HG02852 (cell line): Measurements from ENCODE around the gene FBXL4.
A peak's percentile ranks its signal among the peaks of the same experiment; 100 is the strongest.

Source experiments
- ATAC-seq: cut with Tn5 transposase; IDR thresholded peaks from one replicate; pipeline ENCODE4 v1.9.1; 2021; ENCODE audit warnings: mild to moderate bottlenecking, moderate library complexity; ENCODE audit not compliant: unreplicated experiment

Gene FBXL4

GRCh38 chr6:98894810-98895209, 52.9 kb downstream of the FBXL4 start:
- ATAC-seq = no peak

DNA sequence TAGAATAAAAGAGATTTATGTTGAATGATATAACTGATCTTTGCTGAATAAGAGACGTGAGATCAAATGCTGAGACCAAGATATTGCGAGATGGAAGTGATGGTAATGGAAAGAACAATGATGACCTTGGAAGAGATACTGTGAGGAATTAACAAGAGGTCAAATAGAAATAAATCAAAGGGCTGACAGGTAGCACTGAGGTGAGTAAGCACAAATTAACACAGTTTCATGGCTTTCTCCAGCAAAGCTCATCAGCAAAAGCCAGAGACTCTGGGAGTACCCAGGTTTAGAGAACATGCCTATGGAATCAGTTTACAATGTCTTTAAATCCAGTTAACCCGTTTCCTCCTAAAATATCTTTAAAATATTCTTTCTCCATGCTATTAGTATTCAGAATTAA, 60.1 kb downstream of the FBXL4 start:
- no peak for ATAC-seq

GRCh38 chr6:98885330-98885729, 62.4 kb downstream of the FBXL4 start:
- no peak for ATAC-seq

GRCh38 chr6:98880486-98880885, 67.3 kb downstream of the FBXL4 start:
- ATAC-seq = peak; percentile 96

DNA sequence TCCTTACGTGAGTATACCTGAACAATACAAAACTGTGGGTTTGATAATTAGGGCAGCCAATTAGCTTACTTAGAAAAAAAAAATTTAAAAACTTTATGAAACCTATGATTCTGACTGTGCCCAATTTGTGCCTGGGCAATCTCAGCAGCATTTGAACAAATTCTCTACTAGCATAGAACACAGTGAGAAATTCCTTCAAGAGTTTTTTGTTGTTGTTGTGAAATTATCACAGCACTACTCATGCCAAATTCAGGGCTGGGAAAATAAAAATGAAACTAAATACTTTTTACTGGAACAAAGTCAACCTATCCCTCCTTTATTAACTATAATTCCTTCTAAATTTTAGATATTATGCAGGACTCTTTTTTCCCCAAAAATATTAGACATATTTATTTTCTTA, 70.5 kb downstream of the FBXL4 start:
- ATAC-seq = no peak

DNA sequence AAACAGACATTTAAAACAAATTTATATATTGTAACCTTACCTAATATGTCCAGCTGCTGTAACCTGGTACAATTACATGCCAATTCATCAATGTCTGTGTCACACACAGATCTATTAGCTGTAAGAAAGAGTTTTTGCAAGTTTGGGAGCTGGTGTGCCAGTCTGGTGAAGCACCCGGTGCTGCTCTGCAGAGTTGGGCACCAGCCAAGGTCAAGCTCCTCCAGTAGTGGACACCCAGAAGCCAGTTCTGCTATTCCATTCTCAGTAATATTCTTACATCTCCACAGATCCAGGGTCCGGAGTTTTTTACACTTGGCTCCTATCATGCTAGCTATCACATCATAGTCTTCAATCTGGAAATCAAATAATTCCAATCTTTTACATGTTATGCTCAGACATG, 72.4 kb downstream of the FBXL4 start:
- ATAC-seq = no peak

DNA sequence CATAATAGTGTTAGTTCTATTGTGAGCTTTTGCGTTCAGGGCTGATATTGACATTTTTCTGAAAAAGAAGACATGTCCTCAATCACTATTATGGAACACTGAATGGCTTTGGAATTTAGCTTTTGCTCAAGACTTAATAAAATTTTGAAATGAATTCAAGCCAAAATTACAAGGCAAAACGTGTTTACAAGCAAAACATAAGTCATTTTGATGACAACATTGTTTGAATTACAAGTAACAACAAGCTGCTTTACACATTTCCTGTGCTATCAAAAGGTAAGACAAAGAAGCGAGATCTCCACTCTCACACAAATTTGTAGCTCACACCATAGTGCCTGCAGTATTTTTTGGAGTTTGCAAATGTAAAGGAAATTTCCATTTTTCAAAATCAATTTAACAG, 75.9 kb downstream of the FBXL4 start:
- ATAC-seq = no peak

- no peak for ATAC-seq
Observed at GRCh38 chr6:98871057-98871456, 76.7 kb downstream of the FBXL4 start.

- no peak for ATAC-seq
Observed at GRCh38 chr6:98864497-98864896, 83.2 kb downstream of the FBXL4 start.

- ATAC-seq = no peak
Observed at GRCh38 chr6:98848539-98849242, 99.1 kb downstream of the FBXL4 start.

DNA sequence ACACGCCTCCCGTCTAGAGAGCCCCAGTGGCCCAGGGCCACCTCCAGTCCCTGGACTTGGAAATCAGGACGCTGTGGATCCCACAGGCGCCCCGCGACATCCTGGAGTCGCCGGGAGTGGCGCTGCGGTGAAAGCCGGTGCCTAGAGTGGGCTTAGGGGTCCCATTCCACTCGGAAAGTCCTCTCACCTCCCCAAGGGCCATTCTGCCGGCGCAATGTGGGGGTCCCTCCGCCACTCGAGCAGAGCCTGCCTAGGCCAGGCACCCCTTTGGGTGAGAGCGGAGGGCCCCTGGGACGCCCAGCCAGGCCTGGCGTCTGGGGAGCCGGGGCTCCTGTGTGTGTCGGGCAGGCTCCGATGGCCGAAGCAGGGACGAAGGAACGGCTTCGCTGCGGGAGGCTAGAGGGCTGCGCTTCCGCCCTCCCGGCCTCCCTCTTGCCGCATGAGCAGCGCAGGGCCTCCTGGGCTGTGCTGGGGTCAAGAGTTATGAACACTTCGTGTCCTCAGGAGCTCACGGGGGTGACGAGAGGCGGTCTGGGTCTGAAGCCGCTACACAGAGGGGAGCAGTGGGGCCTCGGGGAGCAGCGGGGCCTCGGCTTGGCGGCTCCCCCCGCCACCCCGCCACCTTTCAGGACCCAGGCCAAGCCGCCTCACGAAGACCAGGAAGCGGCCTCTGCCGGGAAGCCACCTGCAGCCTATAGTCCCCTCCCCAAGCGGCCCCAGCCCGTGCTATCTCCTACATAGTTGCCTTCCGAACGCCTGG, 99.8 kb downstream of the FBXL4 start:
- ATAC-seq = peak; percentile 50

DNA sequence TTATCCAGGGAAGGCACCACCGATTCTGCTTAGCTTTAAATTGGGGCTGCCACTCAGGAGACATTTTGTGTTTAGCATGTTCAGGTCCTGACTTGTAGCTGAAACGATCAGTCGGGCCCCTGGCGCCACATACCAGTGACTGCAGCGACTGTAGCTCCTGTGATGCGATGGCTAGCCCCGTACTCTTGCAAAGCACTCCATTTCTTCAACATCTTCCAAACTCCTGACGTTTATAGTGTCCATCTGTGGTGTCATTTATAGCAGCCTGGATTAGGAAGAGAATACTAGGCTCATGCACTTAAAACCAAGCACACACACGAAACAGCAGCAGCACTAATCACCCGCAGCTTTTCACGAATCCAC, 100.3 kb downstream of the FBXL4 start:
- no peak for ATAC-seq

DNA sequence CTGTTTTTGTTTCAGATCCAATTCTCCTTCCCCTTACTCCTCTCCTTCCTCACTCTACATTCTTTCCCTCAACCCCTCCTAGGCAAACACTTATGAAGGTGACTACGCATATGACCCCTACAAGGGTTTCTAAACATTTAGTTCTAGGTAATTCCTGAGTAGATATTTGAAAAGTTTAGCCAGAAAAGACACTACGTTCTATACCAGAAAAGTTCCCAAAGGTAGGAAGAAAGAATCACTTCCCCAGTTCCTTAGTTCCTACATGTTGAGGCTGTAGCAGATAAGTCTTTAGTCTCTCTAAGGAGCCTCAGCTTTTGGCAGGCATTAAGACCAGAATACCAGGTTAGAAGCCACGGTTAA, 101.7 kb downstream of the FBXL4 start:
- no peak for ATAC-seq

DNA sequence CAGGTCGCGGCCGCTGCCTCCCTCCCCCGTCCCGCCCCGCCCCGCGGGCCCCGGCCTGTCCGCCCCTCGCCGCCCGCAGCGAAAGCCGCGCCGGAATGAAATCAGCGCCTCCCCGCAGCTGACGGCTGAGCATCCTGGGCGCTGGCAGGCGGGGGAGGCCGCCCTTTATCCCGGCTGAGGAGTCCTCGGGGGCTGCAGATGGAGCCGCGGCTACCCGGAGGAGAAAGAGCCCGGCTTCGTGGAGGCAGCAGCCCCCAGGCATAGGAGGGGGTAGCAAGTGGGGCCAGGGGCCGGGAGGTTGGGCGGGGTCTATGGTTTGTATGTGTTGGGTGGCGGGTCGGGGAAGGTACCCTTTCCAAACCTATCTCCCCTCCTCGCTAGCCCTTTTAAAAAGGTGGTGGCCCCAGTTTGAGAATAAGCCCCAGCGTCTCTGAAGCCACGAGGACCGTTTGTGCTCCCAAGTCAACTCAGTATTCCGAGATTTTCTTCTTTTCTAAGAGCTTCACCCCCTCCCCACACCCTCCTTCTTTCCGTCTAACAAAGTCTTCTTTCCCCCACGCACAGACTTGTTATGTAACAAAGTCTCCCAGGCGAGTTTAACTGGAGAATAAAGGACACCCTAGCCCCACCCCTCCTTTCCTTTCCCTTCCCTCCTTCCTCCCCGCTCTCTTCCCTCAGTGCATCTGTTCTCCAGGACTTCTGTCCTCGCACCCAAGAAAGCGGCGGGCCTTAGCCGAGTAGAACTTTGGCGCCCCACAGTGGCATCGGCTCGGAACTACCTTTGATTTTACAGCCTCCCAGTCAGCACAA, 102.3 kb downstream of the FBXL4 start:
- ATAC-seq = peak; percentile 57

- ATAC-seq = no peak
Observed at GRCh38 chr6:98844244-98845210, 103.2 kb downstream of the FBXL4 start.

DNA sequence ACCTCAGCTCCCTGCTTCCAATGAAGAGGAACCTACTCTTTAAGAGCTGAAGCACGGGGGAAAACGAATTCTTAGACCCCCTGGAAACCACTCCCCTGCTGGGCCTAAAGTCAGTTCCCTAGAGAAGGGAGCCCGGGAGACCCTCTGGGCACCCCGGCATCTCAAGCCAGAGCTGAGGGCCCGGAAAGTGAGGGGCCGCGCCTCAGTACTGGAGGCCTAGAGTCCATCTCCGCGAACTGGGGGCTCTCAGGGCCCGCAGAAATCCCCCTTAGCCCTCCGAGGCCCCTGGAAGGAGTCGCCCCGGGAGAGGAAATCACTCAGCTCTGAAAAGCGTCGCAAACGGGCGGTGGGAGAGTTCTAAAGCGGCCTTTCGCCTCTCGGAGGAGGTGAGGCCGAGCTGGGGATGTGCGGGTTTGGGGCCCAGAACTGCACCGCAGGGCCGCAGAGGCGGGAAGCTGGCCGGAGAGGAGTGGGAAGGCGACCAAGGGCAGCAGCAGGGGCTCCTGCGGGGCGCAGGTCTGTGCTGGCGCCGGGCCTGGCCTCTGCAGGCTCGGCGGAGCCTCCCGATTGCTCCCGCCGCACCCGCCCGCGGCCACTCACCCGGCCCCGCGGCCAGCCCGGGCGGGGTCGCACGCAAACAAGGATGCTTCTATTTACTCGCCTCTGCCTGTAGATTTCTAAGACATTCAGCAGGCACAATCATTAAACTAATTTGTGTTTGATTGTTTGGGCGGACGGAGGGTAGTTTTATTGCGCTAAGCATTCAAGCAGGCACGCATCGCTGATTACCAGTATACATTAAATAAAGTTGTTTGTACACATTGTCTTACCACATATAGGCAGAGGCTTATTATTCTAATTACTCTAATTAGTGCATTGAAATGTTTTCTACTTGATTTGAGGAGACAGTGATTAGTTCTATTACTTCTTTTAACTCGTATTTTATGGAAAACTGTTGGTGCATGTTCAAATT, 104.2 kb downstream of the FBXL4 start:
- ATAC-seq = no peak

GRCh38 chr6:98842342-98843180, 105.2 kb downstream of the FBXL4 start:
- ATAC-seq = no peak

GRCh38 chr6:98841621-98842341, 106.0 kb downstream of the FBXL4 start:
- no peak for ATAC-seq
